Fibroblast of lung (primary cell): ENCODE measurements around the gene STIMATE. TPM values are rescaled to one million over a fixed set of nuclear protein-coding genes. Genes with fewer than 3 reads are reported as not detected.

Experiments
- DNase-seq, 2 donors: peaks; one replicate each; pipeline versions ENCODE4 v3.0.0 to v3.0.0-alpha.2; 2010; ENCODE audit warnings: low read depth in 2 of 2
- H2AFZ ChIP-seq: 2 replicates; pipeline ENCODE4 v1.5.1; 2012; ENCODE audit warnings: low read length, control low read depth, inconsistent platforms
- H3K27ac ChIP-seq: 2 replicates; pipeline ENCODE4 v1.5.1; 2011; ENCODE audit warnings: low read length, control low read depth; ENCODE audit not compliant: insufficient read depth
- H3K27me3 ChIP-seq: 2 replicates; pipeline ENCODE4 v1.5.1; 2011; ENCODE audit warnings: mild to moderate bottlenecking, low read length; ENCODE audit not compliant: control insufficient read depth, insufficient read depth
- H3K36me3 ChIP-seq: 2 replicates; pipeline ENCODE4 v1.5.1; 2011; ENCODE audit warnings: low read length; ENCODE audit not compliant: control insufficient read depth, insufficient read depth
- H3K4me1 ChIP-seq: 2 replicates; pipeline ENCODE4 v1.5.1; 2011; ENCODE audit warnings: low read length; ENCODE audit not compliant: control insufficient read depth, insufficient read depth; ENCODE audit errors: extremely low read depth
- H3K4me2 ChIP-seq: 2 replicates; pipeline ENCODE4 v1.5.1; 2011; ENCODE audit warnings: low read length, control low read depth; ENCODE audit not compliant: insufficient read depth; ENCODE audit errors: extremely low read depth
- H3K4me3 ChIP-seq, 4 experiments: fragments of 200-600 bp in 1 of 4; sonication (generic) in 1 of 4; replicated peaks in 1 of 4; 2 replicates each; pipeline ENCODE4 v1.5.1; 2011 to 2016; ENCODE audit warnings: low read length in 4 of 4, low read depth in 3 of 4, mild to moderate bottlenecking in 3 of 4, control low read depth in 2 of 4, inconsistent platforms in 1 of 4, mixed read lengths in 1 of 4; ENCODE audit not compliant: insufficient read depth in 1 of 4; ENCODE audit errors: control extremely low read depth in 1 of 4
- H3K79me2 ChIP-seq: 2 replicates; pipeline ENCODE4 v1.5.1; 2012; ENCODE audit warnings: mild to moderate bottlenecking, low read length, inconsistent platforms; ENCODE audit not compliant: control insufficient read depth, insufficient read depth
- H3K9ac ChIP-seq: 2 replicates; pipeline ENCODE4 v1.5.1; 2011; ENCODE audit warnings: mild to moderate bottlenecking, low read length, control low read depth; ENCODE audit not compliant: insufficient read depth
- H3K9me3 ChIP-seq: 2 replicates; pipeline ENCODE4 v1.5.1; 2012; ENCODE audit warnings: low read depth, low read length; ENCODE audit not compliant: control insufficient read depth, insufficient read depth
- H4K20me1 ChIP-seq: 2 replicates; pipeline ENCODE4 v1.5.1; 2011; ENCODE audit warnings: low read length; ENCODE audit not compliant: control insufficient read depth, insufficient read depth; ENCODE audit errors: extremely low read depth
- CTCF ChIP-seq, 2 donors: IDR thresholded peaks in 1 of 2; conservative IDR thresholded peaks in 1 of 2; 1 replicate in 1 of 2; 2 replicates in 1 of 2; pipeline ENCODE4 v1.5.1; 2011 to 2012; ENCODE audit warnings: low read length in 2 of 2, control low read depth in 1 of 2, inconsistent platforms in 1 of 2, low read depth in 1 of 2, mild to moderate bottlenecking in 1 of 2
- EZH2 ChIP-seq: IDR thresholded peaks from 2 replicates; pipeline ENCODE4 v1.5.1; 2012; ENCODE audit warnings: low read length, control low read depth, mild to moderate bottlenecking; ENCODE audit errors: missing control alignments
- polyA plus RNA-seq, 2 donors: library from polyadenylated mRNA; depleted of rRNA in 1 of 2; stranded (reverse) in 1 of 2; unstranded in 1 of 2; fragments of >200 nt; gene quantifications; 2 replicates each; pipeline ENCODE4 v1.2.1, GENCODE V29; 2011 to 2012; ENCODE audit warnings: missing spikeins in 1 of 2
- total RNA-seq: library from RNA; depleted of rRNA; stranded (reverse); fragments of >200 nt; gene quantifications from 2 replicates; pipeline ENCODE4 v1.2.1, GENCODE V29; 2014

Gene STIMATE
- total and polyA plus RNA-seq, 2 donors (not counting 1 experiment from before 2014, with no cell fraction given): 11.6 to 13.0 TPM

- Histone ChIP-seq H2AFZ (no peak overlapping the region), H3K27ac (no peak overlapping the region), H3K79me2 (no peaks in the 10 kb centered on the region), H3K4me2 (no peak overlapping the region), H3K27me3 (no peaks in the 10 kb centered on the region), H3K9me3 (no peaks in the 10 kb centered on the region), H3K36me3 (no peaks in the 10 kb centered on the region), H4K20me1 (no peaks in the 10 kb centered on the region), H3K4me3 (no peak overlapping the region), H3K4me1 (no peaks in the 10 kb centered on the region), H3K9ac (no peak overlapping the region)
- DNase-seq: no peak
- TF ChIP-seq CTCF (conservative IDR thresholded peaks at IDR 0.05 in 1 of 2, IDR thresholded peaks at IDR 0.05 in 1 of 2; ENCODE audit: low read depth in 1 of 2, low read length in 2 of 2) (no peak), EZH2 (no peak)
Observed at GRCh38 chr3:52915294-52915693, 17.9 kb upstream of the STIMATE start.

GRCh38 chr3:52912885-52913731, 15.8 kb upstream of the STIMATE start:
- no peaks in the 10 kb centered on the region for H3K27me3 ChIP-seq
- no peak overlapping the region for H3K4me2 ChIP-seq
- H3K36me3 ChIP-seq: no peaks in the 10 kb centered on the region
- H4K20me1 ChIP-seq: no peaks in the 10 kb centered on the region
- no peak overlapping the region for H3K4me3 ChIP-seq
- no peak for TF ChIP-seq CTCF (conservative IDR thresholded peaks at IDR 0.05 in 1 of 2, IDR thresholded peaks at IDR 0.05 in 1 of 2; ENCODE audit: low read depth in 1 of 2, low read length in 2 of 2)
- no peak overlapping the region for H2AFZ ChIP-seq
- H3K9ac ChIP-seq: no peak overlapping the region
- H3K4me1 ChIP-seq: no peaks in the 10 kb centered on the region
- H3K9me3 ChIP-seq: no peaks in the 10 kb centered on the region
- no peaks in the 10 kb centered on the region for H3K79me2 ChIP-seq
- H3K27ac ChIP-seq: no peak overlapping the region
- DNase-seq: no peak

GRCh38 chr3:52910823-52911222, 13.5 kb upstream of the STIMATE start:
- H2AFZ ChIP-seq: no peak overlapping the region
- no peaks in the 10 kb centered on the region for H3K9me3 ChIP-seq
- no peaks in the 10 kb centered on the region for H3K36me3 ChIP-seq
- no peaks in the 10 kb centered on the region for H3K79me2 ChIP-seq
- no peak overlapping the region for H3K4me2 ChIP-seq
- DNase-seq: no peak
- no peak overlapping the region for H3K27ac ChIP-seq
- H3K27me3 ChIP-seq: no peaks in the 10 kb centered on the region
- no peaks in the 10 kb centered on the region for H4K20me1 ChIP-seq
- no peaks in the 10 kb centered on the region for H3K4me1 ChIP-seq
- H3K9ac ChIP-seq: no peak overlapping the region
- TF ChIP-seq EZH2: no peak
- no peak for TF ChIP-seq CTCF (conservative IDR thresholded peaks at IDR 0.05 in 1 of 2, IDR thresholded peaks at IDR 0.05 in 1 of 2; ENCODE audit: low read depth in 1 of 2, low read length in 2 of 2)
- no peak overlapping the region for H3K4me3 ChIP-seq
